Smooth muscle cell (in vitro differentiated cells): ENCODE results near the gene NPEPPS. TPM values are rescaled to one million over a fixed set of nuclear protein-coding genes. Genes with fewer than 3 reads are reported as not detected.

Experiments
- DNase-seq: peaks from one replicate; lab custom pipeline; 2025; ENCODE audit not compliant: unreplicated experiment; lab: John Stamatoyannopoulos, UW
- H2AFZ ChIP-seq: fragments of 200-600 bp; sonication (generic); 2 replicates; pipeline ENCODE4 v1.6.0; 2016; ENCODE audit warnings: antibody characterized with exemption, low read depth, mild to moderate bottlenecking
- H3F3A ChIP-seq: fragments of 200-600 bp; sonication (generic); 2 replicates; pipeline ENCODE4 v1.6.0; 2017; ENCODE audit warnings: antibody characterized with exemption, low read depth
- H3K27ac ChIP-seq: fragments of 200-600 bp; sonication (generic); 2 replicates; pipeline ENCODE4 v1.5.1; 2016; ENCODE audit warnings: low read depth, mild to moderate bottlenecking
- H3K27me3 ChIP-seq: fragments of 200-600 bp; sonication (generic); 2 replicates; pipeline ENCODE4 v1.6.1; 2016; ENCODE audit warnings: low read depth, mild to moderate bottlenecking
- H3K36me3 ChIP-seq: fragments of 200-600 bp; sonication (generic); 2 replicates; pipeline ENCODE4 v1.5.1; 2016; ENCODE audit warnings: low read depth
- H3K4me1 ChIP-seq: fragments of 200-600 bp; sonication (generic); 2 replicates; pipeline ENCODE4 v1.5.1; 2016; ENCODE audit warnings: low read depth
- H3K4me2 ChIP-seq: fragments of 200-600 bp; sonication (generic); 2 replicates; pipeline ENCODE4 v1.6.0; 2016; ENCODE audit warnings: mild to moderate bottlenecking
- H3K4me3 ChIP-seq: fragments of 200-600 bp; sonication (generic); 2 replicates; pipeline ENCODE4 v1.5.1; 2016; ENCODE audit warnings: mild to moderate bottlenecking
- H3K79me2 ChIP-seq: fragments of 200-600 bp; sonication (generic); 2 replicates; pipeline ENCODE4 v1.6.0; 2016; ENCODE audit warnings: low read depth, mild to moderate bottlenecking
- H3K9ac ChIP-seq: fragments of 200-600 bp; sonication (generic); 2 replicates; pipeline ENCODE4 v1.6.0; 2016; ENCODE audit warnings: low read depth
- H3K9me3 ChIP-seq: fragments of 200-600 bp; sonication (generic); replicated peaks from 2 replicates; pipeline ENCODE4 v1.5.1; 2016; ENCODE audit warnings: low read depth
- H4K20me1 ChIP-seq: fragments of 200-600 bp; sonication (generic); 2 replicates; pipeline ENCODE4 v1.6.0; 2016; ENCODE audit warnings: low read depth
- CTCF ChIP-seq: fragments of 200-600 bp; sonication (generic); IDR thresholded peaks from 2 replicates; pipeline ENCODE4 v1.5.1; 2017; ENCODE audit warnings: borderline replicate concordance, mild to moderate bottlenecking, antibody characterized with exemption; ENCODE audit not compliant: insufficient read depth, poor library complexity, severe bottlenecking
- WGBS: methylation state at CpG from one replicate; pipeline ENCODE4 v1.1.7; 2016; ENCODE audit warnings: low lambda C conversion rate; 5-methylcytosine and 5-hydroxymethylcytosine counted together
- polyA plus RNA-seq: library from polyadenylated mRNA; unstranded; fragments of >200 nt; fragmentation: Nextera tagmentation; extraction: Ambion mirVana; gene quantifications from 2 replicates; pipeline ENCODE4 v1.2.1, GENCODE V29; 2016
- small RNA-seq: library from RNA; depleted of rRNA; stranded (forward); fragments of <200 nt; gene quantifications from one replicate; pipeline ENCODE3, GENCODE V24; 2014
- total RNA-seq: library from RNA; depleted of rRNA; stranded (reverse); fragments of >200 nt; gene quantifications from 2 replicates; pipeline ENCODE4 v1.2.3, GENCODE V29; 2014

The NPEPPS gene
- total and polyA plus RNA-seq, 2 experiments from 2014 or later = 50.2 to 70.5 TPM

- Histone ChIP-seq H3K4me1 (peaks cover 3% of the 10 kb centered on the region), H4K20me1 (peaks cover 91% of the 10 kb centered on the region), H3K4me2 (no peak overlapping the region), H3K27ac (no peak overlapping the region), H3K4me3 (no peak overlapping the region), H2AFZ (no peak overlapping the region), H3K79me2 (peaks cover 42% of the 10 kb centered on the region), H3K9ac (no peak overlapping the region), H3K36me3 (peaks cover 78% of the 10 kb centered on the region), H3F3A (peaks cover 17% of the 10 kb centered on the region), H3K27me3 (no peaks in the 10 kb centered on the region), H3K9me3 (no peaks in the 10 kb centered on the region)
- no peak for TF ChIP-seq CTCF
- 57% methylated on average over 1 of the region's 1 CpG for WGBS
- DNase-seq = no peak
Observed at GRCh38 chr17:47670064-47670463, 139.2 kb downstream of the NPEPPS start.

Small RNA genes lying within 50 kb of the gene (small RNA-seq; reads per million reads assigned to genes)
- gene RF00019 = not detected

Other genes starting within 250 kb of the NPEPPS start
- gene EFCAB13, start 207.2 kb upstream of the NPEPPS start, total RNA-seq = 2.0 and 4.6 TPM in 2 replicates
- 1.2 and 3.3 TPM in 2 replicates for gene EFCAB13, start 207.2 kb upstream of the NPEPPS start, polyA plus RNA-seq
- 242 and 245 TPM in 2 replicates for gene KPNB1, start 118.8 kb downstream of the NPEPPS start, total RNA-seq
- 78.8 and 83.0 TPM in 2 replicates for gene KPNB1, start 118.8 kb downstream of the NPEPPS start, polyA plus RNA-seq
- 5.8 and 17.5 TPM in 2 replicates for gene TBKBP1, start 163.1 kb downstream of the NPEPPS start, total RNA-seq
- gene TBKBP1, start 163.1 kb downstream of the NPEPPS start, polyA plus RNA-seq = 7.7 and 8.3 TPM in 2 replicates
- gene TBX21, start 202.1 kb downstream of the NPEPPS start, total RNA-seq = not detected in 2 replicates
- not detected in 2 replicates for gene TBX21, start 202.1 kb downstream of the NPEPPS start, polyA plus RNA-seq